ENCODE results near the gene AKAP13. TPM values are rescaled to one million over a fixed set of nuclear protein-coding genes. Genes with fewer than 3 reads are reported as not detected.

The AKAP13 gene
- total and polyA plus RNA-seq, 2 of the 13 experiments (the other 11 are each of a cell fraction or from before 2014, with no cell fraction given): 6.7 to 27.1 TPM

GRCh38 chr15:85789496-85789875 is 409.1 kb downstream of the AKAP13 start:
- Histone ChIP-seq H2AFZ (ENCODE audit: low read length) (no peak overlapping the region), H3K36me3 (replicated peaks in 1 of 2; ENCODE audit: control insufficient read depth in 1 of 2, insufficient read depth in 2 of 2, low read length in 2 of 2) (no peaks in the 10 kb centered on the region), H3K9me3 (ENCODE audit: low read length) (no peaks in the 10 kb centered on the region), H3K4me2 (ENCODE audit: low read depth, low read length) (no peak overlapping the region), H3K9ac (ENCODE audit: insufficient read depth, low read depth, low read length) (no peak overlapping the region), H3K27me3 (ENCODE audit: control insufficient read depth in 1 of 2, insufficient read depth in 2 of 2, low read length in 2 of 2) (no peaks in the 10 kb centered on the region; a peak in 1 of 5 replicates), H3K4me3 (replicated peaks in 1 of 3; ENCODE audit: insufficient read depth in 1 of 3, low read depth in 2 of 3, low read length in 3 of 3) (no peak overlapping the region), H3K79me2 (ENCODE audit: insufficient read depth, low read length) (peaks cover 58% of the 10 kb centered on the region), H4K20me1 (ENCODE audit: insufficient read depth, low read length) (peaks cover 15% of the 10 kb centered on the region), H3K27ac (ENCODE audit: extremely low read length, insufficient read depth, low read length) (no peak overlapping the region), H3K4me1 (ENCODE audit: insufficient read depth, low read length) (peaks cover 70% of the 10 kb centered on the region)
- in situ Hi-C loops (cut with HindIII; ENCODE audit: extremely low pct_ligation_motif_present, low pct_unique_long_range_greater_than_20kb): no loop called here
- no peak for TF ChIP-seq CHCHD3 (CRISPR knock-in tag; IDR thresholded peaks at IDR 0.05)
- TF ChIP-seq PAXIP1 (CRISPR knock-in tag; conservative IDR thresholded peaks at IDR 0.05): no peak
- no peak for TF ChIP-seq NBN (conservative IDR thresholded peaks at IDR 0.05)
- TF ChIP-seq TRAFD1 (CRISPR knock-in tag; IDR thresholded peaks at IDR 0.05; ENCODE audit: borderline replicate concordance): no peak
- no peak for TF ChIP-seq PHB2 (IDR thresholded peaks at IDR 0.05; ENCODE audit: partially characterized antibody)
- no peak for TF ChIP-seq ZNF703 (CRISPR knock-in tag; IDR thresholded peaks at IDR 0.05; ENCODE audit: borderline replicate concordance)
- no peak for TF ChIP-seq ZBTB7B (CRISPR knock-in tag; IDR thresholded peaks at IDR 0.05)
- TF ChIP-seq SP4 (CRISPR knock-in tag; IDR thresholded peaks at IDR 0.05): no peak
- intact Hi-C loops (cut with micrococcal nuclease; ENCODE audit: unreplicated experiment): no loop called here
- DNase-seq (ENCODE audit: low spot score): no peak
- POLR2A ChIA-PET: no interaction called here
- ATAC-seq: no peak
- 98% methylated on average over 7 of the region's 7 CpGs for WGBS (ENCODE audit: low lambda C conversion rate)
- FAIRE-seq: no peak
- CTCF ChIA-PET (ENCODE audit: low intra/inter-chr PET ratio, low total read pairs): no interaction called here
- BruUV-seq (replicated peaks): no TSS peak
